A673 (cell line): ENCODE results near the gene TESK2. TPM values are rescaled to one million over a fixed set of nuclear protein-coding genes. Genes with fewer than 3 reads are reported as not detected.

Experiments
- BruUV-seq: library from RNA; stranded (reverse); fragments of 400-500 nt; replicated peaks from 2 replicates; lab custom pipeline; 2021; lab: Mats Ljungman, UMichigan
- CTCF ChIA-PET: fragments of 300-600 bp; sonication (Branson Sonifier 250); formaldehyde crosslinking; loops from one replicate; lab custom pipeline; 2022; ENCODE audit warnings: antibody characterized with exemption; lab: Charles Lee
- POLR2A ChIA-PET: fragments of 300-600 bp; sonication (Branson Sonifier 250); formaldehyde crosslinking; loops from one replicate; lab custom pipeline; 2022; ENCODE audit warnings: antibody characterized with exemption; ENCODE audit not compliant: low non-redundant PET; lab: Charles Lee
- DNase-seq: peaks from one replicate; pipeline ENCODE4 v3.0.0-alpha.2; 2015; ENCODE audit warnings: low spot score
- H3K27ac ChIP-seq: fragments of 200-600 bp; sonication (generic); 2 replicates; pipeline ENCODE4 v1.5.1; 2016; ENCODE audit warnings: mixed run types, low read depth, mild to moderate bottlenecking, mixed read lengths, antibody characterized with exemption, low read length; ENCODE audit not compliant: poor library complexity, severe bottlenecking
- H3K27me3 ChIP-seq: fragments of 200-600 bp; sonication (generic); replicated peaks from 2 replicates; pipeline ENCODE4 v1.6.1; 2017; ENCODE audit warnings: mixed run types, low read depth, mild to moderate bottlenecking, mixed read lengths, antibody characterized with exemption, low read length; ENCODE audit not compliant: insufficient read depth, poor library complexity
- H3K36me3 ChIP-seq: fragments of 200-600 bp; sonication (generic); 2 replicates; pipeline ENCODE4 v1.6.1; 2016; ENCODE audit warnings: mixed run types, mild to moderate bottlenecking, mixed read lengths, antibody characterized with exemption, low read length; ENCODE audit not compliant: insufficient read depth, poor library complexity, severe bottlenecking
- H3K4me1 ChIP-seq: fragments of 200-600 bp; sonication (generic); 2 replicates; pipeline ENCODE4 v1.6.1; 2017; ENCODE audit warnings: mixed run types, mild to moderate bottlenecking, mixed read lengths, antibody characterized with exemption, low read length; ENCODE audit not compliant: insufficient read depth, poor library complexity, severe bottlenecking
- H3K4me3 ChIP-seq: fragments of 200-600 bp; sonication (generic); 2 replicates; pipeline ENCODE4 v1.5.1; 2016; ENCODE audit warnings: low read depth, mixed run types, mild to moderate bottlenecking, mixed read lengths, low read length; ENCODE audit not compliant: poor library complexity, severe bottlenecking
- H3K9me3 ChIP-seq: fragments of 200-600 bp; sonication (generic); 2 replicates; pipeline ENCODE4 v1.6.1; 2016; ENCODE audit warnings: mixed run types, low read depth, mild to moderate bottlenecking, mixed read lengths, antibody characterized with exemption, low read length; ENCODE audit not compliant: poor library complexity, severe bottlenecking
- EZH2 ChIP-seq: fragments of 200-600 bp; sonication (generic); IDR thresholded peaks from 2 replicates; pipeline ENCODE4 v1.6.1; 2017; ENCODE audit warnings: borderline replicate concordance, low read depth, mild to moderate bottlenecking, mixed read lengths, antibody characterized with exemption, low read length; ENCODE audit not compliant: poor library complexity, severe bottlenecking
- intact Hi-C: fragments of 100-400 bp; cut with micrococcal nuclease; formaldehyde crosslinking; loops from one replicate; pipeline ENCODE4 v1.10.0; 2022; ENCODE audit not compliant: unreplicated experiment
- total RNA-seq: library from RNA; stranded (reverse); gene quantifications from 2 replicates; pipeline ENCODE4 v1.2.3, GENCODE V29; 2021
- TF ChIP-seq, protein P1 (sequence below): fragments of 300-800, 200-600 bp; sonication (generic); conservative IDR thresholded peaks from 2 replicates; pipeline ENCODE4 v1.5.1; 2017; ENCODE audit warnings: low read depth, mild to moderate bottlenecking, antibody characterized with exemption, low read length, moderate library complexity, mixed read lengths

TESK2 gene
- total RNA-seq, 1 experiment from 2014 or later, result 0.75 TPM

DNA sequence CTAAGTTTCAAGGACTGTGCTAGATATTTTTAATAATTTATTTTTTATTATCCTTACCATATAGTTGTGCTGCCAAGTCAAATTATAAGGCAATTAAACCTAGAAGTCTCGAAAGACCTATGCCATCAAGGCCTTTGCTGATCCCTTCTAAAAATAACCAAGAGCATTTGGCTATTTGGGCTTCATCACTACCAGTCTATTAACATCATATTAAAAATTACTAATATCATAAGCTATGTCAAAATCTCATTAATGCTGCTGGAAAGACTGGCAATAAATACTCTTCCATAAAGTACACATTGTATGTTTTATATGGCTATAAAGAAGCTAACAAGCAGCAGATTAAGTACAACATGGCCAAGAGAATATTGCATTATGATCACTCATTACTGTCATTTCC is 107.8 kb downstream of the TESK2 start:
- H3K4me3 ChIP-seq, result no peak overlapping the region
- TF ChIP-seq EZH2, result no peak
- TF ChIP-seq, protein P1, sequence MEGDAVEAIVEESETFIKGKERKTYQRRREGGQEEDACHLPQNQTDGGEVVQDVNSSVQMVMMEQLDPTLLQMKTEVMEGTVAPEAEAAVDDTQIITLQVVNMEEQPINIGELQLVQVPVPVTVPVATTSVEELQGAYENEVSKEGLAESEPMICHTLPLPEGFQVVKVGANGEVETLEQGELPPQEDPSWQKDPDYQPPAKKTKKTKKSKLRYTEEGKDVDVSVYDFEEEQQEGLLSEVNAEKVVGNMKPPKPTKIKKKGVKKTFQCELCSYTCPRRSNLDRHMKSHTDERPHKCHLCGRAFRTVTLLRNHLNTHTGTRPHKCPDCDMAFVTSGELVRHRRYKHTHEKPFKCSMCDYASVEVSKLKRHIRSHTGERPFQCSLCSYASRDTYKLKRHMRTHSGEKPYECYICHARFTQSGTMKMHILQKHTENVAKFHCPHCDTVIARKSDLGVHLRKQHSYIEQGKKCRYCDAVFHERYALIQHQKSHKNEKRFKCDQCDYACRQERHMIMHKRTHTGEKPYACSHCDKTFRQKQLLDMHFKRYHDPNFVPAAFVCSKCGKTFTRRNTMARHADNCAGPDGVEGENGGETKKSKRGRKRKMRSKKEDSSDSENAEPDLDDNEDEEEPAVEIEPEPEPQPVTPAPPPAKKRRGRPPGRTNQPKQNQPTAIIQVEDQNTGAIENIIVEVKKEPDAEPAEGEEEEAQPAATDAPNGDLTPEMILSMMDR, result no peak
- intact Hi-C loops, result no loop called here
- H3K36me3 ChIP-seq, result no peaks in the 10 kb centered on the region
- no peaks in the 10 kb centered on the region for H3K4me1 ChIP-seq
- H3K27me3 ChIP-seq, result no peaks in the 10 kb centered on the region
- H3K9me3 ChIP-seq, result no peaks in the 10 kb centered on the region
- BruUV-seq, result no TSS peak
- POLR2A ChIA-PET, result no interaction called here
- CTCF ChIA-PET, result no interaction called here
- DNase-seq, result no peak
- no peak overlapping the region for H3K27ac ChIP-seq

DNA sequence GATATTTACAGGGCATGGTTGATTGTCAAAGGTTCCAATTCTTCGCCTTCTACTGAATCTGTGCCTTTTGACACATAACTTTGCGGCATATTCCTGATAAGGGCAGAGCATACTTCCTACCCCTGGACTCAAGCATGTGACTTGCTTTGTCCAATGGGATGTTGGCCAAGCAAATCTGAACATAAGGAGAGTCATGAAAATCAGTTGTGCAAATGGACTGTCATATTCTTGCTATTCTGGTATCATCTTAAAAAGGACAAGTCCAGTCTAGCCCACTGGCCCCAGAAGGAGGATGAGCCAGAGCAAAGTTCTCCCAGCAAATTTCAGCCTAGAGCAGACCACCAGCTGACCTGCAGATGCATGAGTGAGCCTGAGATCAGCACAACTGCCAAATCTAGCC is 109.7 kb downstream of the TESK2 start:
- DNase-seq, result no peak
- intact Hi-C loops, result no loop called here
- ChIA-PET CTCF (no interaction called here), POLR2A (no interaction called here)
- no peaks in the 10 kb centered on the region for H3K36me3 ChIP-seq
- H3K4me1 ChIP-seq, result no peaks in the 10 kb centered on the region
- BruUV-seq, result no TSS peak
- no peak overlapping the region for H3K27ac ChIP-seq
- H3K27me3 ChIP-seq, result no peaks in the 10 kb centered on the region
- TF ChIP-seq, protein P1, result no peak
- no peak for TF ChIP-seq EZH2
- no peak overlapping the region for H3K4me3 ChIP-seq
- no peaks in the 10 kb centered on the region for H3K9me3 ChIP-seq

DNA sequence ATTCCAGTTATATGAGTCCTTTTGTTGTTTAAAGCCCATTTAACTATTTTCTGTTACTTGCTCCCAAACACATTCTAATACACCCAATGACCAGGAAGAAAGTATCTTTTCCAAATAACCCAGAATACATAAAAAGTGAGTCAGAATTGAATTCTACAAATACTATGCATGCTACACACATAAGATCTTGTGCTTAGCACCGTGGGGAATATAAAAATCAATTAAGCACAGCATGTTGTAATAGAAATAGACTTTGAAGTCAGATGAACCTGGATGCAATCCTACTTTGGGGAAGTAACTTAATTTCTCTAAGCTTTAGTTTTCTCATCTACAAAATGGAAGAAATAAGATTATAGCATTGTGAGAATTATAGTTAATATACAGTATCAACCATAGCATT is 110.2 kb downstream of the TESK2 start:
- Histone ChIP-seq H3K27me3 (no peaks in the 10 kb centered on the region), H3K36me3 (no peaks in the 10 kb centered on the region), H3K4me1 (peaks cover 1% of the 10 kb centered on the region), H3K9me3 (no peaks in the 10 kb centered on the region), H3K4me3 (no peak overlapping the region), H3K27ac (no peak overlapping the region)
- ChIA-PET CTCF (no interaction called here), POLR2A (no interaction called here)
- TF ChIP-seq, protein P1, result no peak
- no peak for TF ChIP-seq EZH2
- no TSS peak for BruUV-seq
- DNase-seq, result no peak
- intact Hi-C loops, result no loop called here
